GM18508 (cell line): ENCODE data around the gene AMN1.
A peak's percentile ranks its signal among the peaks of the same experiment; 100 is the strongest.
"Not testable (repeated sequence)": the region's sequence is repeated elsewhere in the genome, so short reads cannot be mapped to it uniquely, and the experiment has no call there.

ENCODE experiments used
- ATAC-seq: cut with Tn5 transposase; IDR thresholded peaks from one replicate; pipeline ENCODE4 v1.9.1; 2021; ENCODE audit warnings: moderate number of reproducible peaks; ENCODE audit not compliant: insufficient read depth, unreplicated experiment

Gene AMN1

GRCh38 chr12:31728917-31729640 is at the start of gene AMN1:
AMN1 (minus strand) TSS chr12:31729021; CDS start chr12:31729008, 13 bp downstream.
- ATAC-seq = peak; percentile 88

GRCh38 chr12:31773867-31774266 is 45.0 kb upstream of the AMN1 start:
- ATAC-seq = no peak

- ATAC-seq = no peak
Measured at GRCh38 chr12:31773223-31773750, 44.5 kb upstream of the AMN1 start.

GRCh38 chr12:31772685-31773222 is 43.9 kb upstream of the AMN1 start:
- no peak for ATAC-seq

- no peak for ATAC-seq
Measured at GRCh38 chr12:31772186-31772585, 43.4 kb upstream of the AMN1 start.

GRCh38 chr12:31768046-31768445 is 39.2 kb upstream of the AMN1 start:
- no peak for ATAC-seq

DNA sequence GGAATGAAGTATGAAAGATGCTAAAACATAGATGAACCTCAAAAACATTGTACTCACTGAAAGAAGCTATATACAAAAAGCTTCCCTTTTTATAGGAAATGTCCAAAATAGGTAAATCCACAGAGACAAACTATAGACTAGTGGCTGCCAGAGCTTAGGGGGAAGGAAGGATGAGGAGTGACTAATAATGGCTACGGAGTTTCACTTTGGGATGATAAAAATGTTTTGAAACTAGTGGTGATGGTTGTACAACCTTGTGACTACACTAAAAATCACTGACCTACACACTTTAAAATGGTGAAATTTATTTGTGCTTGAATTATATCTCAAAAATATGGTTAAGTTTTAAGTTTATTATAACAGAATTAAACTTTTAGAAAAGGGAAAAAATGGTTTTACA is 37.1 kb upstream of the AMN1 start:
- ATAC-seq = no peak

GRCh38 chr12:31759632-31760459 is 31.0 kb upstream of the AMN1 start:
- ATAC-seq = no peak

DNA sequence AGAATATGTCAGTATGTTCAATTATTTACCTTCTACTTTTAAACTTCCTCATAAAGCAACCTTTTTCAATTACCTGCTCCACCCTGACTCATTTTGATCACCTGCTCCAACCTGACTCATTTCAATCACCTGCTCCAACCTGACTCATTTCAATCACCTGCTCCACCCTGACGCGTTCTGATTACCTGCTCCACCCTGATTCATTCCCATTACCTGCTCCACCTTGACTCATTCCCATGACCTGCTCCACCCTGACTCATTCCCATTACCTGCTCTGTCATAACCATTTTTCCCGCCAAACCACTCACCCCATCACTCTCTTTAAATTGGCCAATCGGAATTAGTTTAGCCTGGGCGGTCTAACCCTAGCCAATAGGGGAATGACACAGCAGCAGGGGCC is 29.5 kb upstream of the AMN1 start:
- ATAC-seq = not testable (repeated sequence)

GRCh38 chr12:31756977-31757420 is 28.2 kb upstream of the AMN1 start:
- no peak for ATAC-seq

GRCh38 chr12:31752450-31752849 is 23.6 kb upstream of the AMN1 start:
- no peak for ATAC-seq

DNA sequence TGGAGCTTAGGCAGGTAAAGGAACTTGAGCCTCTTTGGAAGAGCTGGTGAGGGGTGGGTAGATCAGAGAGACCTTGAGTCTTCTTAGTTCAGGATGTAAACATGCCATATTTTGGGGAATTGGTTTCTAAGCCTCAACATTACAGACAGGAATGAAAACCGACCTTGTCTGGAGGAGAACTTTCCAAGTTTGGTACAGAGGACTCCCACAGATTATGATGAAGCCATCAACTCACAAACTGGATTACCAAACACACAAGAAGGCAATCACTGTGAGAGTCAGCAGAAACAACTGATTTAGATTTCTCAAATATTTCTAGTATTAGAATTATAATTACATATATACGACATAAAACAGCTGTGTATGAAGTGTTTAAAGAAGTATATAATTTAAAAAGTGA is 22.3 kb upstream of the AMN1 start:
- no peak for ATAC-seq

DNA sequence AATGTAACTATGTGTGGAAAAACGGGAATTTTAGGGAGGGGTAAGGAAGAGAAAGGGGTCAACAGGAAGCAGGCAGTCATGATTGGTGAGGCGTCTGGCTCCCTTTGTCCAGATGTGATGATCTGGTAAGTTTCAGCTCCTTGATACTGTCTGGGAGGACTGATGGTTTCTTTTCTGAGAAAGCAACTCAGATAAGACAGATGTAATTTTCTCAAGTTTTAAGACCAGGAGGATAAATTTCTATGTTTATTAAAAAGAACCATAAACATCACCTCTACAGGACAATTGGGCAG is 21.9 kb upstream of the AMN1 start:
- ATAC-seq = no peak

- ATAC-seq = peak; percentile 69
Measured at GRCh38 chr12:31749024-31749704, 20.3 kb upstream of the AMN1 start.

GRCh38 chr12:31745242-31745641 is 16.4 kb upstream of the AMN1 start:
- no peak for ATAC-seq

GRCh38 chr12:31744363-31744762 is 15.5 kb upstream of the AMN1 start:
- ATAC-seq = not testable (repeated sequence)

DNA sequence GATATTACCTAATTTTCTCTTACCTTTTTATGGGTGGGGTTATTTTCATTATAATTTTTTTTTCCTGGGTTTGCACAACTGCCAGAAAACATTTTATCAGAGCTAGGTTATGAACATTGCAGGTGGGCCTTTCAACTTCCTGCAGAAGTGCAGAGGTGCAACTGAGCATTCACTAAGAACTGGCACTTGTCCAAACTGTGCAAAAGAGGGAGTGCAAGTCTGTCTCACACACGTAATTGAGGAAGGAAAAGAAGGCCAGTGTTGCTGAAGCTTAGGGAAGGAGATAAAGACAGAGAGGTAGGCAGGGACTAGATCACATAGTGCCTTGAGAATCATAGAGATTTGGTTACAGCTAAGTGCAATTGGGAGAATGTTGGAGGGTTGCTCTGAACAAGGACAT is 14.1 kb upstream of the AMN1 start:
- no peak for ATAC-seq

DNA sequence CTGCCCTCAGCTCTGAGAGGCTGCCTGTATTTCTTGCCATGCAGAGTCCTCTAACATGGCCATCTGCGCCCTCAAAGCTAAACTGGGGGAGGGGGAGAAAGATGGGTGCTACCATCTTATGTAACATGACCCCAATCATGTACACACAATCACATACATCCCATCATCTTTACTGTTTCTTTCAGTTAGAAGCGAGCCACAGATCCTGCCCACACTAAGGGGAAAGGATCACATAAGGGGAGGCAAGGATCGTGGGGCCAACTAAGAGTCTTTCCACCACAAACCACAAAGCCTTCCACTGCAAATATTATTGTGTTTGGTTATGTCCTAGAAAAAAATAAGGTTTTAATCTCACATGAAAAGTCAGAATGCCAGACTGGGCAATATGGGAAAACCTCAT is 11.8 kb upstream of the AMN1 start:
- no peak for ATAC-seq

DNA sequence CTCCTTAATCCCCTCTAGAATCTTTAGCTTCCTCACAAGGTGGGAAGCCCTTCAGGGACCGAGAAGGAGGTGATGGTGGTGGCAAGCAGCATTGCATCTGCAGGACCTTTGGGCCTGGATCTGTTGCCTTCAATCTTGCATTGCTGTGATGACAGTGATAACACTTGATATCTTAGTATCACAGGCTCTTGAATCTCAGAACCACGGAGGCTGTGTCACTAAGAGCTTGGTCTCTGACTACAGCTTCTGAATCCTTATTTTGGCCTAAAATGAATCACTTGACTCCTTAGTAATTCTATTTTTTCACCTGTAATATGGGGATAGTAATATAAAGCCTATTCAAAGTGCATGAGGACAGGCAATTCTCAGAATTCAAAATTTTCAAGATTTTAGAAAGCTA is 8.9 kb upstream of the AMN1 start:
- ATAC-seq = no peak

GRCh38 chr12:31737345-31737744 is 8.5 kb upstream of the AMN1 start:
- ATAC-seq = no peak

GRCh38 chr12:31736472-31736871 is 7.7 kb upstream of the AMN1 start:
- ATAC-seq = no peak
